ENCODE measurements around the gene TMEM184A.

TMEM184A gene

DNA sequence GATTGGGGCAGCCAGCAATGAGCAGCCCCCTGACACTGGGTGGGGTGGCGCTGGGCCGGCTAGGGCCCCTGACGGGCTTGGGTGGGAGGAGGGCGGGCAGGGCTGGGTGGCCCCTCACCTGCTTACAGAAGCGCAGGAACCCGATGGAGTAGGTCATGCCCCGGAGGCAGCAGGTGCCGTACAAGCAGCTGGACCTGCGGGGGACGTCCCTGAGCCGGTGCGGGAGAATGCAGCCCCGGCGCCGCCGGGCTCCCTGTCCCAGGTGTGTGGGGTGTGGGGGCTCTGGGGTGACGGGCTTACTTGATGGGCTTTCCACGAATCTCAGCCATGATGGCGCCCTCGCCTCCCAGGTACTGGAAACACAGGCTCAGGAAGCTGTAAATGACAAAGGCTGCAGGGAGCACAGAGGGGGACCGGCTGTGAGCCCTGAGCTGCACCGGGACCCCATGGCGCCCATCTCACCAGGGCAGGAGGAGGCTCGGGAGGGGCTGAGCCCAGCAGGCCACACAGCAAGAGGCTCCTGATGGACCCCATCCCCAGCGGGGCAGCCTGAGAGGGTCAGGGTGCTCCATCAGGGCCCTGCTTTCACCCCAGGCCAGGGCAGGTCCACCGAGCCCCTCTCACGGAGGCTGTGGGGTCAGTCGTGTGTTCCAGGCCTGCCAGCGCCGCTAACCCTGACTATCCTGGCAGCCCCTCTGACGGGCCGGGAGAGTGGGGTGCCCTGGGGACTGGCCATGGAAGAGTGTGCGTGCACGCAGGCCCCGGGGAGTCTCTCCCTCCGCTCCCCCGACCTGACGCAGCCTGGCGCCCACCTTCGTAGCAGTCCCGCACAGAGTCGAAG, 5.8 kb downstream of the TMEM184A start:
- DNase-seq = no peak

GRCh38 chr7:1549357-1550004, 6.5 kb downstream of the TMEM184A start:
- DNase-seq = no peak

DNA sequence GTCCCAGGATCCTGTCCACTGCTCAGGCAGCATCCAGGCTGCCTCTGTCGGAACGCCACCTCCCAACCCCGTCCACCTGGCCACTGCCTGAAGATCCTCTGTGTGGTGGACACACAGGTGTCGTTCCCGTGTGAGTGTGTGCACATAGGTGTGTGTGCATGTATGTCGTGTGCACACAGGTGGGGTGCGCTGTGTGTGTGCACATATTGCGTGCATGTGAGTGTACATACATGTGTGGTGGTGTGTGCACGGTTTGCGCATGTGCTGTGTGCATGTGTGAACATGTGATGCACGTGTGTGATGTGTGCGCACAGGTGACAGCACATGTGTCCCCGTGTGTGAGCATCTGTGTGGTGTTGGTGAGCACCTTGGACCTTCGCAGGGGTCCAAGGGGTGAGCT, 7.1 kb downstream of the TMEM184A start:
- no peak for DNase-seq

DNA sequence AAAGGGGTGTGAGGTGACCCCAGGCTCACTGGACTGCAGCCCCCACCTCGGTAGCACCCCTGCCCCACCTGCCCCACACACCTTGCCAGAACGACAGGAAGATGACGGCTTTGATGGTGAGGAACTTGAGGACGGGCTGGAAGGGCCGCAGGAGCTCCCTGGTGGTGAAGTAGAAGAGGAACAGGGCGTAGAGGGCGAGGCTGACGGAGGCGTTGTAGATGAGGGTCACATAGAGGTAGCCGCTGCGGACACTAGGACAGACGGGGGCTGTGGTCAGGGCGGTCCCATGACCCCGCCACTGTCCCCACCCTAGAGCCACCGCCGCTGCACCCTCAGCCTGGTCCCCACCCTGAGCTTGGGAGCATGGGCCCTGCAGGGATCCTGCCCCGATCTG, 7.6 kb downstream of the TMEM184A start:
- no peak for DNase-seq

DNA sequence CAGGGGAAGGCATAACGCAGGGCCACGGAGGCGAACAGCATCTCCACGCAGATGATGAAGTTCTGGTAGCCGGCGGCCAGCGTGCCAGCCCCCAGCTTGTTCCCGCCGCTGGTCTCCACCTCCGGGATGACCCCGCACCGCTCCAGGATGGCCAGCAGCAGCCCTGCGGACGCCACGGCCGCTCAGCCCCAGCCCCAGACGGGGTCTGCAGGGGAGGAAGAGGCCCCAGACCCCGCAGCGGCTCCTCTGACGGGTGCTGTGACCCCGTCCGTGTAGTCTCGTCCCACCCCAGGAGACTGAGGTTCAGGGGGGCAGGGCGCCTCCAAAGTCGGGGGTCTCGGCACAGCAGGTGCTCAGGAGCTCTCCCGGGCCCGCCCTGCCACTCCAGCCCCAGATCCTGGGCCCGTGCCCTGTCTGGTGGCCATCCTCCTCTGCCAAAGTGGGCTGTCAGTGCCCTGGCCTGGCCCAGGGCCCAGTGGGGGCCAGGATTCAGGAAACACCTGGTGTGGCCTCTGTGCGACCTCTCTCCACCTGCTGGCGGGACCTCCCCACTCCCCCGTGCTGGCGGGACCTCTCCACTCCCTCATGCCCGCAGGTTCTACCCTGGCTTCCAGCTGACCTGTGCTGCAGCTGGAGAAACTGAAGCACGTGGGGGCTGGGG, 8.1 kb downstream of the TMEM184A start:
- no peak for DNase-seq

DNA sequence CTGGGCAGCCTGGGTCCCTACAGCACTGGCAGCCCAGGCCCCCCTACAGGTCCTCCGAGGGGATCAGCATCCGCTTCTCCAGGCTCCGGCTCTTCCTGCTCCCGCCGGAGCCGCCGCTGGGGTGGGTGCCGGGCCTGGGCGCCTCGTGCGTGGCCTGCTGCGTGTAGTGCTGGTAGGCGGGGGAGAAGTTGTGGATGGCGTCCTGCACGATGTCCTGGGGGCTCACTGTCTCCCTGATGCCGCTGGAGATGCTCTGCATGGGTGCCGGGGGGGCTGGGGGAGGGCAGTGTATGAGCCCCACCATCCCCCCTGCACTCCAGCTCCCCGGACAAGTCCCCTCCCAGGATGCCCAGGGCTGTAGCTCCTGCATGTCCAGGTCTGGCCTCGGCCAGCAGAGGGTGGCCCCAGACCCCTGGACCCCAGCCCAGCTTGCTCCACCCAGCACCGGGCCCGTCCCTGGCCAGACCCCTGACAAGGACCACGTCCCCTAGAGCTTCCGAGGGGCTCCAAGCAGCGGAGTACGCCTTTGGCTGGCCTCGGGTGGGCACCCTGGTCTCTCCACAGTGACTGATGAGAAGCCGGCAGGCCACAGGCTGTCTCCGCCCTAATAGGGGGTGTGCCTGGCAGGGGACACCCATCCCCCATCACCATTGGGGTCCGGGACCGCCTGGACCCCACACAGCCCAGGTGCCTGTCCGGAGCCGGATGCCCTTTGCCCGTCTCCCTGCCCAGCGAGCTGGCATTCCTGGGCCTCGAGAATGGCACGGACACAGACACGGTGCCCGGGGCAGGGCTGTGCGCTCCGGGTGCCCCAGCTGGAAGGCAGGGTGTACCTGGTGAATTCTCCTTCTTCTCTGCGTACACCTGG, 8.9 kb downstream of the TMEM184A start:
- no peak for DNase-seq

DNA sequence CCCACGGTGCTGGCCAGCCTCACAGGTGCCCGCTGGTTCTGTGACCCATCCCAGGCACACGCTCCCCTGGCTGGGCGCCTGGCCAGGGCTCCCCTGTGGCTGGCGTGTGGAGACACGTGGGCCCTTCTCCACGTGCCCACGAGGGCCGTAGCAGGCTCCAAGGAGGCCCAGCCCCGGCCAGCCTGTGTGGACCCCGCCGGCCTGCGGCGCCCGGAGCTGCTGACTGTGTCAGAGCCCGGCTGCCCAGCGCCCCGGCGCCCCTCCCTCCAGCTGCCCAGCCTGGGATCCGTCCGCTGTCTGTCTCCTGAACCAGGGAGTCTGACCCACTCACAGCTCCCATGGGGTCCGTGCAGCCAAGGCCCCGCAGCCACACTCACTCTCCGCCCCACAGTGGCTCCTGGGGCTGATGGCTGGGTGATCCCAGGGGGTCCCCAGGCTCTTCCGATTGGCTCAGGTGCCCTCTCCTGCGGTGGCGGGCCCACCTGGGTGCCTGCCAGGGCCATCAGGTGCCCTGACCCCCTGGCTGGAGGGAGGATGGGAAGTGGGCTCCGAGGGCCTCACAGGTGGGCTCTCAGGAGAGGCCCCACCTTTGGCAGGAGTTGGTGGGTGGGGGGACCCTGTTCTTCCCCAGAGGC, 9.6 kb downstream of the TMEM184A start:
- DNase-seq = no peak

DNA sequence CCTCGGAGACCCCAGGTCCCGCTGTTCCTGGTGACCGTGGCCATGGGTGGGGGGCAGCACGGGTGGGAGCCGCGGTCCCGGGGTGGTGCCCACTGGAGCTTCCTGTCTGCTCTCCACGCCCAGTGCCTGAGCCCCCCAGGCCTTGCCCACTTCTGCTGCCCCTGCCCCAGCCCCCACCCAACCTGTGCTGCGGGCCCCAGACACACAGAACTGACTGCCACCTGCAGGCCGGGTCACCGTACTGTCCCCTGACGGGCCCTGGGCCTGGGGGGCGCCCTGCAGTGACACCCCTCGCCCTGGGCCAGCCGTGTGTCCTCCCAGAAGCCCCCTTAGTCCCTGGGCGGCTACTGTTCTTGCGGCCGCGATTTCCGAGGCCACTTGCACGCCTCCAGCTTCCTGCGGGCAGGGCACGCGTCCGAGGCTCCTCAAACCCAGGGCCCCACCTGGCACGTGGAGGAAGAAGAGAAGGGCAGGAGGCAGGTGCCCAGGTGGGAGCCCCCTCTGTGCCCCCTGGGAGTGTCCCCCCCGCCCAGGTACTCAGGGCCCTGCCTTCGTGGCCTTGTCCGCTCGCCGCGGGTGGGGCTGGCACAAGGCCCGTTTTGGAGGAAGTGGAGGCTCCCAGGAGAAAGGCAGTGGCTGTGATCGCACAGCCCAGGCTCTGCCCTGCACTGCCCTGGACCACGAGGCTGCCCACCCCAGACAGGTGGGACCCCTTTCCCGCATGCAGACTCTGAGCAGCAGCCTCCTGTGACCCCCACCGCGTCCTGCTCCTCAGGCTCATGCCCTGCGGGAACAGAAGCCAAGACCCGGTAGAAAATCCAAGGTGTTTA, 10.4 kb downstream of the TMEM184A start:
- DNase-seq = no peak

DNA sequence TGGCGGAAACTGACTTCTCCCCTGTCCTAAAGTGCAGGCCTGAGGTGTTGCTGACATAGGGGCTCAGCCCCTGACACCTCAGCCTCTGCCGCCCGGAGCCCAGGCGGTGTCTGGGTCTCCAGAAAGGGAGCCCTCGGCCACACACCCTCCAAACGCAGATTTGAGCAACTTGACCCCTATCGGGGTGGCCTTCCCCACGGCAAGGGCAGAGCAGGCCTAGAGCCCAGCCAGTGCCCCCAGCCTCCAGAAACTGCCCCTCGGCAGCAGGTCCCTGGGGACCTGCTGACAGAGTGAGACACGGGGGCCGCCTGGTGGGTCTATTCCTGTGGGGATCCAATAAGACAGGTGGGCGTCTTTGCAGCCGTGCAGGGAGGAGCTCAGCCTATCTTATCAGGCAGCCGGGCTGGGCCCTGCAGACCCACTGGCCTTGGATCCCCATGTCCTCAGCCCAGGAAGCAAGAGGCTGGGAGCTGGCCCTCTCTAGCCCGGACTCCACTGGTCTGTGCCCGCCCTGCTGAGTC, 11.0 kb downstream of the TMEM184A start:
- DNase-seq = no peak

GRCh38 chr7:1544178-1544895, 11.7 kb downstream of the TMEM184A start:
- DNase-seq = no peak

DNA sequence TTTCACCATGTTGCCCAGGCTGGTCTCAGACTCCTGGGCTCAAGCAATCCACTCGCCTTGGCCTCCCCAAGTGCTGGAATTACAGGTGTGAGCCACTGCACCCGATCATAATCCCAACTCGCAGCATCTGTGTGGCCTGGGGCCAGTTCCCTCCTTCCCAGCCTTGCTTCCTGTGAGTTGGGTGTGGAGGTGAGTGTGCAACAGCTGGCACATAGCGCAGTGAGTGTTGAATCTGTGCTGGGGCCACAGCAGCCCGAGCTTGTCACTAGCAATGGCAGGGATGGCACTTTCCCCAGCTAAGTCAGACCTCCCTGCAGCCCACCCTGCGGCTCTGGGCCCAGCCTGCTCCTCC, 12.2 kb downstream of the TMEM184A start:
- no peak for DNase-seq

- DNase-seq = no peak
Observed at GRCh38 chr7:1542841-1543747, 12.9 kb downstream of the TMEM184A start.

GRCh38 chr7:1542329-1542728, 13.7 kb downstream of the TMEM184A start:
- no peak for DNase-seq

GRCh38 chr7:1541431-1542162, 14.4 kb downstream of the TMEM184A start:
- DNase-seq = no peak

GRCh38 chr7:1540776-1541271, 15.2 kb downstream of the TMEM184A start:
- DNase-seq = no peak

DNA sequence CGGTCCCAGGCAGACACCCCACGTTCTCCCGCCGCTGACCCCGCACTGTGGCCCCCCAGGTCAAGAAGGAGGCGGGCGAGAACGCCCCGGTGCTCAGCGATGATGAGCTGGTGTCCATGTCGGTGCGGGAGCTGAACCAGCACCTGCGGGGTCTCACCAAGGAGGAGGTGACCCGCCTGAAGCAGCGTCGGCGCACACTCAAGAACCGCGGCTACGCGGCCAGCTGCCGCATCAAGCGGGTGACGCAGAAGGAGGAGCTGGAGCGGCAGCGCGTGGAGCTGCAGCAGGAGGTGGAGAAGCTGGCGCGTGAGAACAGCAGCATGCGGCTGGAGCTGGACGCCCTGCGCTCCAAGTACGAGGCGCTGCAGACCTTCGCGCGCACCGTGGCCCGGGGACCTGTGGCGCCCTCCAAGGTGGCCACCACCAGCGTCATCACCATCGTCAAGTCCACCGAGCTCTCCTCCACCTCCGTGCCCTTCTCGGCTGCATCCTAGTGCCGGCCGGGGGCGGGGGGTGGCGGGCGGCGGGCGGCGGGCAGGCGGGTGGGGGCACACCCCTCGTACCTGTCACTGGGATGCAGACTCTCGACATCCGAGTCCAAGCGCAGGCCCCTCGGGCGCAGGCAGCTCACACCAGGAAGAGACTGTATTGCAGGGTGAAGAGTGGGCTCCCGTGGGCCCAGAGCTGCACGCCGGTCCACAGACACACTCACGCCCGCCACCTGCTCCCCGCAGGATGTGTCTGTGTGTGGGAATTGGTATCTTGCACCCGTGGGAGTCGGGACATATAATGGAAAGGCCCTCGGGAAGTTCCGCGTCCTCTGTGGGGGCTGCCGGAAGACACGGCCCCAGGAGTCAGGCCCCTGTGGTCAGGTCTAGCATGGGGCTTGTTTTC, 15.9 kb downstream of the TMEM184A start:
- DNase-seq = no peak

DNA sequence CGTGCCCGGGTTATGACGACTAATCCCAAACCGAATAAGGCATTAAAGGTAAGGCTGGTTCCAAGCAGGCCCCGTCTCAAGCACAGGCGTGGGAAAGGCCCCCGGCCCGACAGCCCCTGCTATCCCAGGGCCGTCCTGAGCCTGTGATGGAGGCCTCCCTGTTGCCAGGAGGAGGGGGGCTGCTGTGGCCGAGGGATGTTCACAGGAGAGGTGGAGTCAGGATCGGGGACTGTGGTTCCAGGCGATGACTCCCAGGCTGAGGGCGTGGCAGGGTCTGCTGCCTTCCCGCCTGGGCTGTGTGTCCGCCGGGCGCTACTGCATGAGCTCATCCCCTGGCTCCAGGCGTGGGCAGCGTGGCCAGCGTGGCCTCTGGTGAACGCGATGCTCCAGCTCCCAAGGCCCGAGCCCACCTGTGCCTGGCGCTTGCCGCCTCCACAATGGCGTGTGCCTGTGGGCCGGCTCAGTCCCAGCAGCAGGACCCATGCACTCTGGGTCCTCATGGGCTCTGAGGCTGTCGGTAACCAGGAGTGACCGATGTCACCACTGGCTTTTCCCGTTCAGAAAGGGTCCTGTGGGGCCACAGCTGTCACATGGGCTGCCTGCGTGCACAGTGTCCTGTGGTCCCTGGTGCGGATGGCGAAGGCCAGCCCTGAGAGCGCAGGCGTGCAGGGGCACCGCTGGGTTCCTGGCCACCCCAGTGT, 16.7 kb downstream of the TMEM184A start:
- DNase-seq = no peak
